Measurements from ENCODE around the gene CTTNBP2. TPM values are rescaled to one million over a fixed set of nuclear protein-coding genes. Genes with fewer than 3 reads are reported as not detected.

The CTTNBP2 gene
- total and polyA plus RNA-seq, 10 of the 15 experiments (the other 5 are each of a cell fraction or from before 2014, with no cell fraction given), result 0.04 to 0.43 TPM; not detected in 8

GRCh38 chr7:117857718-117858117, 15.5 kb downstream of the CTTNBP2 start:
- Histone ChIP-seq H3K4me3 (no peak overlapping the region), H3K9ac (ENCODE audit: control insufficient read depth, insufficient read depth, low read length) (no peak overlapping the region), H4K20me1 (ENCODE audit: control insufficient read depth, insufficient read depth) (no peaks in the 10 kb centered on the region; the same call in 1 of the 2 replicates), H2AFZ (ENCODE audit: control insufficient read depth, low read depth, low read length) (no peak overlapping the region), H3K4me1 (ENCODE audit: control insufficient read depth, insufficient read depth, low read length) (no peaks in the 10 kb centered on the region), H3K36me3 (ENCODE audit: control insufficient read depth in 2 of 2, insufficient read depth in 2 of 2, low read length in 1 of 2) (no peaks in the 10 kb centered on the region), H3K9me3 (replicated peaks; ENCODE audit: control insufficient read depth, insufficient read depth, low read length) (no peaks in the 10 kb centered on the region), H3K79me2 (ENCODE audit: control insufficient read depth, insufficient read depth, low read length) (no peaks in the 10 kb centered on the region), H3K27me3 (replicated peaks in 1 of 2; ENCODE audit: control insufficient read depth in 2 of 2, insufficient read depth in 2 of 2, low read length in 1 of 2) (no peaks in the 10 kb centered on the region; a peak in 1 of 4 replicates), H3K27ac (ENCODE audit: control insufficient read depth, insufficient read depth) (no peak overlapping the region), H3K4me2 (ENCODE audit: control insufficient read depth, insufficient read depth) (no peak overlapping the region)
- BruUV-seq (replicated peaks), result no TSS peak
- TF ChIP-seq TARDBP (IDR thresholded peaks at IDR 0.05; ENCODE audit: borderline replicate concordance), result no peak
- POLR2A ChIA-PET, result no interaction called here
- DNase-seq (ENCODE audit: low read depth, low spot score), result no peak
- WGBS (ENCODE audit: insufficient coverage, insufficient replicate concordance, low lambda C conversion rate, missing lambda C conversion rate), result 63% methylated on average over 6 of the region's 6 CpGs
- CTCF ChIA-PET, result interaction anchor here (0.8 to 1.0 kb wide), 2 partner anchors 17 to 296 kb away, joined by 3 read pairs; no protein-coding TSS in a partner anchor
- SMC1A ChIA-PET (ENCODE audit: uncharacterized antibody, unreplicated experiment), result no interaction called here
- intact Hi-C loops (cut with micrococcal nuclease; ENCODE audit: unreplicated experiment), result no loop called here
- no peak for FAIRE-seq
- no peak for ATAC-seq
- RAD21 ChIA-PET (ENCODE audit: unreplicated experiment), result no interaction called here
- in situ Hi-C loops (cut with MboI), result no loop called here

GRCh38 chr7:117856196-117856595, 17.0 kb downstream of the CTTNBP2 start:
- no peak for ATAC-seq
- in situ Hi-C loops (cut with MboI), result no loop called here
- no peak overlapping the region for H3K27ac ChIP-seq (ENCODE audit: control insufficient read depth, insufficient read depth)
- H3K9ac ChIP-seq (ENCODE audit: control insufficient read depth, insufficient read depth, low read length), result no peak overlapping the region
- no peaks in the 10 kb centered on the region for H3K9me3 ChIP-seq (replicated peaks; ENCODE audit: control insufficient read depth, insufficient read depth, low read length)
- CTCF ChIA-PET, result no interaction called here
- FAIRE-seq, result no peak
- POLR2A ChIA-PET, result no interaction called here
- TF ChIP-seq SUZ12 (IDR thresholded peaks at IDR 0.05; ENCODE audit: unreplicated experiment) (no peak), E2F4 (IDR thresholded peaks at IDR 0.05; ENCODE audit: low read depth, low read length) (no peak)
- H3K4me2 ChIP-seq (ENCODE audit: control insufficient read depth, insufficient read depth), result no peak overlapping the region
- no TSS peak for BruUV-seq (replicated peaks)
- H3K4me1 ChIP-seq (ENCODE audit: control insufficient read depth, insufficient read depth, low read length), result no peaks in the 10 kb centered on the region
- no peaks in the 10 kb centered on the region for H3K36me3 ChIP-seq (ENCODE audit: control insufficient read depth in 2 of 2, insufficient read depth in 2 of 2, low read length in 1 of 2)
- no peaks in the 10 kb centered on the region; the same call in 1 of the 2 replicates for H4K20me1 ChIP-seq (ENCODE audit: control insufficient read depth, insufficient read depth)
- RAD21 ChIA-PET (ENCODE audit: unreplicated experiment), result no interaction called here
- H3K4me3 ChIP-seq, result no peak overlapping the region
- SMC1A ChIA-PET (ENCODE audit: uncharacterized antibody, unreplicated experiment), result no interaction called here
- H2AFZ ChIP-seq (ENCODE audit: control insufficient read depth, low read depth, low read length), result no peak overlapping the region
- peaks cover 0 to 2% of the 10 kb centered on the region in 2 experiments; a peak in 1 of 4 replicates for H3K27me3 ChIP-seq (replicated peaks in 1 of 2; ENCODE audit: control insufficient read depth in 2 of 2, insufficient read depth in 2 of 2, low read length in 1 of 2)
- DNase-seq (ENCODE audit: low read depth, low spot score), result no peak
- H3K79me2 ChIP-seq (ENCODE audit: control insufficient read depth, insufficient read depth, low read length), result no peaks in the 10 kb centered on the region
- intact Hi-C loops (cut with micrococcal nuclease; ENCODE audit: unreplicated experiment), result no loop called here
